ENCODE results near the gene GAL3ST1.
"Not testable (repeated sequence)": the region's sequence is repeated elsewhere in the genome, so short reads cannot be mapped to it uniquely, and the experiment has no call there.

GAL3ST1 gene

DNA sequence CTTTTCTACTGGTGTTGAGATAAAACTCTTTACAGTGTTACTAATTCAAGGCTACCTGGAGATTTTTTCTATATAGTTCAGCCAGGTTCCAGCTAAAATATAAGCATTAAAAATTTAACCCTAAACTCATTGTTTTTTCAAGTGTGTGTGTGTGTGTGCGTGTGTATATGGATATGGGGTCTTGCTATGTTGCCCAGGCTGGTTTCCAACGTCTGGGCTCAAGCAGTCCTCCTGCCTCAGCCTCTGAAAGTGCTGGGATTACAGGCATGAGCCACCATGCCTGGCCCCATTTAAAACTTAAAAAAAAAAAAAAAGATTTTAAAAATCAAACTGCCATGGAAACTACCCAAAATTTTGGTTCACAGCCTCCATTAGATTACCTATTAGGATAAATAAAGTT, 21.7 kb upstream of the GAL3ST1 start:
- Histone ChIP-seq H3K27ac (no peak overlapping the region), H3K4me2 (no peak overlapping the region), H3K79me2 (ENCODE audit: insufficient read depth, low read depth) (peaks cover 6% of the 10 kb centered on the region), H4K20me1 (ENCODE audit: insufficient read depth) (no peaks in the 10 kb centered on the region), H3K36me3 (ENCODE audit: insufficient read depth) (no peaks in the 10 kb centered on the region), H3K27me3 (ENCODE audit: insufficient read depth, low read depth) (peaks cover 16% of the 10 kb centered on the region; the same call in 1 of the 2 replicates), H3K4me3 (IDR thresholded peaks at IDR 0.05; ENCODE audit: insufficient read depth, low read depth, low read length) (no peak overlapping the region), H2AFZ (ENCODE audit: low read depth) (no peak overlapping the region), H3K9ac (no peak overlapping the region), H3K4me1 (ENCODE audit: low read depth, poor library complexity, severe bottlenecking) (peaks cover 7% of the 10 kb centered on the region)
- TF ChIP-seq, protein P1, sequence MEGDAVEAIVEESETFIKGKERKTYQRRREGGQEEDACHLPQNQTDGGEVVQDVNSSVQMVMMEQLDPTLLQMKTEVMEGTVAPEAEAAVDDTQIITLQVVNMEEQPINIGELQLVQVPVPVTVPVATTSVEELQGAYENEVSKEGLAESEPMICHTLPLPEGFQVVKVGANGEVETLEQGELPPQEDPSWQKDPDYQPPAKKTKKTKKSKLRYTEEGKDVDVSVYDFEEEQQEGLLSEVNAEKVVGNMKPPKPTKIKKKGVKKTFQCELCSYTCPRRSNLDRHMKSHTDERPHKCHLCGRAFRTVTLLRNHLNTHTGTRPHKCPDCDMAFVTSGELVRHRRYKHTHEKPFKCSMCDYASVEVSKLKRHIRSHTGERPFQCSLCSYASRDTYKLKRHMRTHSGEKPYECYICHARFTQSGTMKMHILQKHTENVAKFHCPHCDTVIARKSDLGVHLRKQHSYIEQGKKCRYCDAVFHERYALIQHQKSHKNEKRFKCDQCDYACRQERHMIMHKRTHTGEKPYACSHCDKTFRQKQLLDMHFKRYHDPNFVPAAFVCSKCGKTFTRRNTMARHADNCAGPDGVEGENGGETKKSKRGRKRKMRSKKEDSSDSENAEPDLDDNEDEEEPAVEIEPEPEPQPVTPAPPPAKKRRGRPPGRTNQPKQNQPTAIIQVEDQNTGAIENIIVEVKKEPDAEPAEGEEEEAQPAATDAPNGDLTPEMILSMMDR (conservative IDR thresholded peaks at IDR 0.05; ENCODE audit: low read depth, low read length): no peak

DNA sequence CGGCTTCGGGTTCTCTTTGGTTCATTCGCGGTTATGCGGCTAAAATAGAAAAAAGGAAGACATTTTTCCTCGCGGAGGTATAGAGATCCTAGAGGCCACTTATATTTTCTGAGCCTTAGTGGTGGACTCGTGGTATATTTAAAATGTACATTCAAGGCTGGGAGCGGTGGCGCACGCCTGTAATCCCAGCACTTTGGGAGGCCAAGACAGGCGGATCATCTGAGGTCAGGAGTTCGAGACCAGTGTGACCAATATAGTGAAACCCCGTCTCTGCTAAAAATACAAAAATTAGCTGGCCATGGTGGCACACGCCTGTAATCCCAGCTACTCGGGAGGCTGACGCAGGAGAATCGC, 17.9 kb upstream of the GAL3ST1 start:
- H4K20me1 ChIP-seq (ENCODE audit: insufficient read depth); H3K9ac ChIP-seq; H3K36me3 ChIP-seq (ENCODE audit: insufficient read depth); H3K27ac ChIP-seq; H3K4me3 ChIP-seq (IDR thresholded peaks at IDR 0.05; ENCODE audit: insufficient read depth, low read depth, low read length): not testable (repeated sequence)
- peak overlapping the region; percentile 37; the same call in 1 of the 2 replicates for H2AFZ ChIP-seq (ENCODE audit: low read depth)
- peaks cover 16% of the 10 kb centered on the region; the same call in 1 of the 2 replicates for H3K27me3 ChIP-seq (ENCODE audit: insufficient read depth, low read depth)
- H3K4me1 ChIP-seq (ENCODE audit: low read depth, poor library complexity, severe bottlenecking): peaks cover 15% of the 10 kb centered on the region
- peaks cover 30% of the 10 kb centered on the region for H3K79me2 ChIP-seq (ENCODE audit: insufficient read depth, low read depth)
- peak overlapping the region; percentile 96; the same call in 1 of the 2 replicates for H3K4me2 ChIP-seq

DNA sequence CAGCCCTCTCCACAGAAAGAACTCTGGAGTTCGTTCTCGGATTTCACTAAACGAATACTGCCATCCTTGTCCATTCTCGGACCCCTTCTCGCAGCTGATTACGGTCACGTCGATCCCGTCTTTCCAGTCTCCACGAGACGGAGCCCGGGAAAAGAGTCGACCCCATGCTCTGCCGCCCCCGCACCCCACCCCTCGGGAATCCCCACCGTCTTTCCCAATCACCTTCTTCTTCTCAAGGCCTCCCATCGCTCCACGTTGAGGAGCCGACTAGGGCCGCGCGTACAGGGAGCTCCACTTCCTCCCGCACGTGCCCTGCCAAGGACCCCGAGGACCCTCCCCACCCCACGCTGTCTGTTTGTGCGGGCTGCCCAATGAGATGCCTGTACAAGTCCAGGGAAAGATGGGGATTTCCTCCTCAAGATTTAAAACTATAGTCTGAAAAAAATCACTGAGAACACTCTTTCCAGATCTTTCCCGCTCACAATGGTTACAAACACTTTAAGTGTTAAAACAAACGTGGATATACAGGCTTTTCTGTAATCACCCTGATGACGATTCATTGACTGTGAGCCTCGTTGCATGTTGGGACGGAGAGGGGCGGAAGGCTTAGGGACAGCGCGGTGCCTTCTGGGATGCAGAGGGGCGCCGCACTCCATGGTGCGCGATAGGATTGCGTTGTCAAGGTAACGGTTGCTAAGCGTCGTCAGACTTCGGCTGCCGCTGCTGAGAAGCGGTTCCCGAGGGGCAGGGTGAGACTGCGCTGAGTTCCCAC, 17.3 kb upstream of the GAL3ST1 start, which contains the start of gene PES1:
Gene PES1 (minus strand): TSS at position 323 of the 772 bp plus-strand sequence. CDS start 77 bp downstream, at position 246.
- H3K27ac ChIP-seq: peak within 1 kb of the TSS; percentile 81
- peak within 1 kb of the TSS; percentile 80 for H3K9ac ChIP-seq
- TF ChIP-seq, protein P1 (conservative IDR thresholded peaks at IDR 0.05; ENCODE audit: low read depth, low read length): no peak
- H3K4me1 ChIP-seq (ENCODE audit: low read depth, poor library complexity, severe bottlenecking): peaks cover 15% of the 10 kb centered on the region
- H3K4me2 ChIP-seq: peak within 1 kb of the TSS; percentile 96
- H3K4me3 ChIP-seq (IDR thresholded peaks at IDR 0.05; ENCODE audit: insufficient read depth, low read depth, low read length): peak within 1 kb of the TSS; percentile 69
- H3K27me3 ChIP-seq (ENCODE audit: insufficient read depth, low read depth): peaks cover 16% of the 10 kb centered on the region; the same call in 1 of the 2 replicates
- peak within 1 kb of the TSS; percentile 37; the same call in 1 of the 2 replicates for H2AFZ ChIP-seq (ENCODE audit: low read depth)
- peaks cover 14% of the 10 kb centered on the region; the same call in 1 of the 2 replicates for H3K36me3 ChIP-seq (ENCODE audit: insufficient read depth)
- no peaks in the 10 kb centered on the region for H4K20me1 ChIP-seq (ENCODE audit: insufficient read depth)
- peaks cover 30% of the 10 kb centered on the region for H3K79me2 ChIP-seq (ENCODE audit: insufficient read depth, low read depth)

DNA sequence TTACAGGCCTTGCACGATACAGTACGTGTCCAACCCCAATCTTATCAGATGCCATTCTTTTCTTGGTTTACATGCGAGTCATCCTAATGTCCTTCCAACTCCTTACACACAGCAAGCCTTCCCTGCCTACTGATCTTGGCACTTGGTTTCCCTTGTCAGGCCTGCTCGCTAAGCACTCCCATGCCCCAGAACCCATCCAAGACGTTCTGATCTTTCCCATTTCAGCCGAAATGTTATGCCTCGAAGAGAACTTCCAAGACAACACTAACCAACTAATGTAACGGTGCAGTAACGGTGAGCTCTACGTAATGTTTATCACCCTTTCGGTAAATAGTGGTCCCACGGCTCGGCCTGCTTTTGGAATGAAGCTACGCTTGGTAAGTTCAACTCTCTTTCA, 16.7 kb upstream of the GAL3ST1 start:
- peak overlapping the region; percentile 81 for H3K27ac ChIP-seq
- H3K27me3 ChIP-seq (ENCODE audit: insufficient read depth, low read depth): peaks cover 16% of the 10 kb centered on the region; the same call in 1 of the 2 replicates
- H2AFZ ChIP-seq (ENCODE audit: low read depth): peak overlapping the region; percentile 37; the same call in 1 of the 2 replicates
- peak overlapping the region; percentile 69 for H3K4me3 ChIP-seq (IDR thresholded peaks at IDR 0.05; ENCODE audit: insufficient read depth, low read depth, low read length)
- H3K36me3 ChIP-seq (ENCODE audit: insufficient read depth): peaks cover 14% of the 10 kb centered on the region; the same call in 1 of the 2 replicates
- H4K20me1 ChIP-seq (ENCODE audit: insufficient read depth): no peaks in the 10 kb centered on the region
- TF ChIP-seq, protein P1 (conservative IDR thresholded peaks at IDR 0.05; ENCODE audit: low read depth, low read length): no peak
- H3K9ac ChIP-seq: peak overlapping the region; percentile 80
- H3K79me2 ChIP-seq (ENCODE audit: insufficient read depth, low read depth): peaks cover 30% of the 10 kb centered on the region
- peak overlapping the region; percentile 96 for H3K4me2 ChIP-seq
- H3K4me1 ChIP-seq (ENCODE audit: low read depth, poor library complexity, severe bottlenecking): peaks cover 15% of the 10 kb centered on the region

DNA sequence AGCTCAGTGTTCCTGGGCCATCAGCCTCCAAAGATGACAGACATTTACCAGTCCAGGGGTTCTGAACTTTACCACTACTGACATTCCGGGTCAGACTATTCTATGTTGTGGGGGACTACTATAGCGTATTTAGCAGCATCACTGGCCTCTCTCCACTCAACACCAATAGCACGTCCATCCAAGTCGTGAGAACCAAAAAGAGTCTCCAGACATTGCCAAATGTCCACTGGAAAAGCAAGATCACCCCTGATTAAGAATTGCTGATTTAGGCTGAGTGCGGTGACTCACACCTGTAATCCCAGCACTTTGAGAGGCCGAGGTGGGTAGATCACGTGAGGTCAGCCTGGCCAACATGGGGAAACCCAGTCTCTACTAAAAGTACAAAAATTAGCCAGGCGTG, 11.9 kb upstream of the GAL3ST1 start:
- peaks cover 8% of the 10 kb centered on the region for H3K4me1 ChIP-seq (ENCODE audit: low read depth, poor library complexity, severe bottlenecking)
- H3K4me3 ChIP-seq (IDR thresholded peaks at IDR 0.05; ENCODE audit: insufficient read depth, low read depth, low read length): no peak overlapping the region
- peaks cover 27% of the 10 kb centered on the region for H3K79me2 ChIP-seq (ENCODE audit: insufficient read depth, low read depth)
- no peaks in the 10 kb centered on the region for H4K20me1 ChIP-seq (ENCODE audit: insufficient read depth)
- no peak overlapping the region for H3K9ac ChIP-seq
- TF ChIP-seq, protein P1 (conservative IDR thresholded peaks at IDR 0.05; ENCODE audit: low read depth, low read length): no peak
- peaks cover 14% of the 10 kb centered on the region; the same call in 1 of the 2 replicates for H3K36me3 ChIP-seq (ENCODE audit: insufficient read depth)
- H3K27ac ChIP-seq: no peak overlapping the region
- H3K27me3 ChIP-seq (ENCODE audit: insufficient read depth, low read depth): no peaks in the 10 kb centered on the region
- H2AFZ ChIP-seq (ENCODE audit: low read depth): no peak overlapping the region
- no peak overlapping the region for H3K4me2 ChIP-seq
